Subcutaneous abdominal adipose tissue (tissue), 5 donors: ENCODE results near the gene TRIM5.

Experiments used
- H3K27ac ChIP-seq: one replicate; pipeline ENCODE4 v1.7.0; 2013; ENCODE audit warnings: low read depth, mild to moderate bottlenecking, inconsistent platforms, low read length, moderate library complexity
- H3K27me3 ChIP-seq, 5 donors: one replicate each; pipeline ENCODE4 v1.7.0; 2013; ENCODE audit warnings: low read length in 5 of 5, inconsistent platforms in 1 of 5; ENCODE audit not compliant: control insufficient read depth in 5 of 5, insufficient read depth in 4 of 5
- H3K36me3 ChIP-seq, 5 donors: one replicate each; pipeline ENCODE4 v1.7.0; 2013; ENCODE audit warnings: low read length in 5 of 5; ENCODE audit not compliant: control insufficient read depth in 5 of 5, insufficient read depth in 5 of 5
- H3K4me1 ChIP-seq, 5 donors: one replicate each; pipeline ENCODE4 v1.7.0; 2013; ENCODE audit warnings: low read length in 5 of 5, mild to moderate bottlenecking in 3 of 5, moderate library complexity in 1 of 5; ENCODE audit not compliant: control insufficient read depth in 5 of 5, insufficient read depth in 5 of 5
- H3K4me3 ChIP-seq, 5 donors: one replicate each; pipeline ENCODE4 v1.7.0; 2013; ENCODE audit warnings: low read length in 5 of 5, low read depth in 1 of 5
- H3K9ac ChIP-seq, 5 donors: one replicate each; pipeline ENCODE4 v1.7.0; 2013; ENCODE audit warnings: low read length in 5 of 5, mild to moderate bottlenecking in 4 of 5, moderate library complexity in 3 of 5
- H3K9me3 ChIP-seq, 5 donors: one replicate each; pipeline ENCODE4 v1.7.0; 2013; ENCODE audit warnings: low read length in 5 of 5; ENCODE audit not compliant: control insufficient read depth in 5 of 5
- donor health status: healthy.
- donor health status: healthy.
- donor health status: healthy.
- donor health status: healthy.
- donor health status: healthy.

Gene TRIM5

GRCh38 chr11:5639953-5640352 is 44.9 kb downstream of the TRIM5 start:
- H3K4me3 ChIP-seq = no peak overlapping the region
- H3K9ac ChIP-seq = no peak overlapping the region
- no peaks in the 10 kb centered on the region for H3K9me3 ChIP-seq
- H3K27ac ChIP-seq = no peak overlapping the region
- no peaks in the 10 kb centered on the region for H3K4me1 ChIP-seq
- peaks cover 37 to 58% (median 48%) of the 10 kb centered on the region in 5 donors for H3K36me3 ChIP-seq
- no peaks in the 10 kb centered on the region for H3K27me3 ChIP-seq

- H3K9me3 ChIP-seq = no peaks in the 10 kb centered on the region
- no peak overlapping the region for H3K4me3 ChIP-seq
- no peak overlapping the region for H3K27ac ChIP-seq
- H3K9ac ChIP-seq = no peak overlapping the region
- no peaks in the 10 kb centered on the region for H3K27me3 ChIP-seq
- H3K36me3 ChIP-seq = peaks cover 23 to 36% (median 31%) of the 10 kb centered on the region in 5 donors
- no peaks in the 10 kb centered on the region for H3K4me1 ChIP-seq
Measured at GRCh38 chr11:5631969-5632635, 52.8 kb downstream of the TRIM5 start.

DNA sequence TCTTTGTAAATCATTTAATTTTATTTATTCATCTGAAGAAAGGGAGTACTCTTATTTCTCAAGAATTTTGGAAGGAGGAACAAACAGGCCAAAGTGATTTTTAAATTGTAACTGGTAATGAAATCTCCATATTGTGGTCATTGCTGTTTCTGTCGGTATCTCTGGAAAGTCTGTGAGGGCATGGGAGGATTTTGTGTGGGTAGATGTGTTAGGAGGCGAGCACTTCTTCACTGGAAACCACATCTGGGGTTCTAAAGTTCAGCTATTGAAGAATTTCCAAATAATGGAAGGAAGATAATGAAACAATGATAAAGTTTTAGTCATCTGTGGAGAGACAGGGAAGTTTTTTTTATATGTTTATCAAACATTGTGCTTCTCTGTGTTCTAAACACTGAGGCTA is 53.5 kb downstream of the TRIM5 start:
- Histone ChIP-seq H3K27ac (no peak overlapping the region), H3K9ac (no peak overlapping the region), H3K36me3 (peaks cover 23 to 36% (median 29%) of the 10 kb centered on the region in 5 donors), H3K4me1 (peaks cover 0 to under 1% (median 0%) of the 10 kb centered on the region in 5 donors), H3K4me3 (no peak overlapping the region), H3K9me3 (no peaks in the 10 kb centered on the region), H3K27me3 (no peaks in the 10 kb centered on the region)

DNA sequence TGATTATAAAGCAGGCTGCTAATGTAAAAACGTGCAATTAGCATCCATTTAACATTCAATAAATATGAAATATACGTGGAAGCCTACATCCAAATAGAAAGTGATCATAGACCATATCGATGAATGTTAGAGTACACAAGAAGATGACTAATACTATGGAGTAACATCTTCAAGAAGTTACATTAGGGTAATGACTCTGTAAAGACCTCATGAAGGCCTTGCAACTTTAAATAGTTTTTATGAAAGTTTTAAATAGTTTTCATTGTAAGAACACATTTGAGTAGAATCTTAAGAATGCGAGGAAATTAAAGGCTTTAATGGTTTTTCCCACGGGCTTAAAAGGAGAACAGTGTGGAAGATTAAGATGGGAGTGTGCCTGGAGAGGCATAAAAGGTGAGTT is 58.7 kb downstream of the TRIM5 start:
- H3K27me3 ChIP-seq = no peaks in the 10 kb centered on the region
- H3K9ac ChIP-seq = no peak overlapping the region
- H3K4me3 ChIP-seq = peak overlapping the region in 2 of 5 donors; percentile 93 to 100
- H3K36me3 ChIP-seq = peaks cover 0 to 2% (median 0%) of the 10 kb centered on the region in 5 donors
- no peak overlapping the region for H3K27ac ChIP-seq
- H3K4me1 ChIP-seq = peaks cover 3 to 22% (median 19%) of the 10 kb centered on the region in 5 donors
- no peaks in the 10 kb centered on the region for H3K9me3 ChIP-seq

DNA sequence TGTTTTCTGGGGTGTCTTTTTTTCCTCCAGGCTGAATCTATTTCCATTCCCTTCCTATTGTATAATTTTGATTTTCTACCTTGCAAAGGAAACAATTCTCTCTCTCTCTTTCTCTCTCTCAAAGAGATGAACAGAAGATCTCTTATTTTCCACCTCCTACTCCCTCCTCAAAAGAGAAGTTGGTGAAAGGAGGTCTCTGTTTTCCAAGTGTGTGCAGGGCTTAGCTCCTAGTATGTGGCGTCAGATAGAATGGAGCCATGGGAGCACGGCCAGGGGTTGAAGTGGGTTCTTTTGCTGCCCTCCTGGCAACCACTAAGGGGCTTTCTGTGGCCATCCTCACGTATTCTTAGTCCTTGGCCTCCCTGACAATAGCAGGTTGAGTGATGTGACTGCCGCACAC is 59.6 kb downstream of the TRIM5 start:
- H3K9ac ChIP-seq = peak overlapping the region; percentile 69 to 96 (median 80)
- peak overlapping the region; percentile 76 for H3K27ac ChIP-seq
- no peaks in the 10 kb centered on the region for H3K9me3 ChIP-seq
- H3K4me1 ChIP-seq = peaks cover 3 to 27% (median 25%) of the 10 kb centered on the region in 5 donors
- H3K27me3 ChIP-seq = no peaks in the 10 kb centered on the region
- H3K4me3 ChIP-seq = peak overlapping the region; percentile 80 to 100 (median 85)
- no peaks in the 10 kb centered on the region for H3K36me3 ChIP-seq

GRCh38 chr11:5624489-5625279 is 60.2 kb downstream of the TRIM5 start, which contains the start of gene TRIM34:
TSS of gene TRIM34 (plus strand) at chr11:5625001. CDS start at chr11:5632332, 7,331 bp downstream.
- Histone ChIP-seq H3K4me3 (peak within 1 kb of the TSS; percentile 80 to 100 (median 85)), H3K4me1 (peaks cover 3 to 27% (median 25%) of the 10 kb centered on the region in 5 donors), H3K9me3 (no peaks in the 10 kb centered on the region), H3K27ac (peak within 1 kb of the TSS; percentile 76), H3K36me3 (no peaks in the 10 kb centered on the region), H3K27me3 (no peaks in the 10 kb centered on the region), H3K9ac (peak within 1 kb of the TSS; percentile 69 to 96 (median 80))

- no peak overlapping the region for H3K9ac ChIP-seq
- no peaks in the 10 kb centered on the region for H3K27me3 ChIP-seq
Measured at GRCh38 chr11:5622802-5623201, 62.1 kb downstream of the TRIM5 start.

DNA sequence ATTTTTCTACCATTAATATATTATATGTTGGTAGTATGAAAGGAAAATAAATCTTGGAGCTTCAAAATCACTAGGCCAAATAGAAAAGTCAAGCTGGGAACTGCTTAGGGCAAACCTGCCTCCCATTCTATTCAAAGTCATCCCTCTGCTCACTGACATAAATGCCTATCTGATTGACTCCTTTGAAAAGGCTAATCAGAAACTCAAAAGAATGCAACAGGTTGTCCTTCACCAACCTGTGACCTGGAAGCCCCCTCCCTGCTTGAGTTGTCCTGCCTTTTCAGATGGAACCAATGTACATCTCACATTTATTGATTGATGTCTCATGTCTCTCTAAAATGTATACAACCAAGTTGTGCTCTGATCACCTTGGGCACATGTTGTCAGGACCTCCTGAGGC is 63.3 kb downstream of the TRIM5 start:
- no peaks in the 10 kb centered on the region for H3K27me3 ChIP-seq
- H3K9ac ChIP-seq = no peak overlapping the region
- H3K4me1 ChIP-seq = peaks cover 3 to 27% (median 25%) of the 10 kb centered on the region in 5 donors
- no peak overlapping the region for H3K27ac ChIP-seq
- no peaks in the 10 kb centered on the region for H3K9me3 ChIP-seq
- no peaks in the 10 kb centered on the region for H3K36me3 ChIP-seq
- no peak overlapping the region for H3K4me3 ChIP-seq

More at GRCh38 chr11:5622802-5623201, 62.1 kb downstream of the TRIM5 start:
- Histone ChIP-seq H3K4me3 (no peak overlapping the region), H3K36me3 (no peaks in the 10 kb centered on the region), H3K9me3 (no peaks in the 10 kb centered on the region), H3K27ac (no peak overlapping the region), H3K4me1 (peaks cover 3 to 27% (median 25%) of the 10 kb centered on the region in 5 donors)

GRCh38 chr11:5620651-5621521 is 64.0 kb downstream of the TRIM5 start:
- Histone ChIP-seq H3K9me3 (no peaks in the 10 kb centered on the region), H3K27me3 (no peaks in the 10 kb centered on the region), H3K9ac (no peak overlapping the region), H3K27ac (no peak overlapping the region), H3K36me3 (no peaks in the 10 kb centered on the region), H3K4me1 (peaks cover 3 to 24% (median 21%) of the 10 kb centered on the region in 5 donors), H3K4me3 (no peak overlapping the region)
